NCI-H1930 (cell line): ENCODE results near the gene UTP3.
A peak's percentile ranks its signal among the peaks of the same experiment; 100 is the strongest.
"Not testable (repeated sequence)": the region's sequence is repeated elsewhere in the genome, so short reads cannot be mapped to it uniquely, and the experiment has no call there.

ENCODE experiments used
- DNase-seq, 2 experiments: peaks; one replicate each; lab custom pipeline; 2025; lab: John Stamatoyannopoulos, UW

The UTP3 gene

DNA sequence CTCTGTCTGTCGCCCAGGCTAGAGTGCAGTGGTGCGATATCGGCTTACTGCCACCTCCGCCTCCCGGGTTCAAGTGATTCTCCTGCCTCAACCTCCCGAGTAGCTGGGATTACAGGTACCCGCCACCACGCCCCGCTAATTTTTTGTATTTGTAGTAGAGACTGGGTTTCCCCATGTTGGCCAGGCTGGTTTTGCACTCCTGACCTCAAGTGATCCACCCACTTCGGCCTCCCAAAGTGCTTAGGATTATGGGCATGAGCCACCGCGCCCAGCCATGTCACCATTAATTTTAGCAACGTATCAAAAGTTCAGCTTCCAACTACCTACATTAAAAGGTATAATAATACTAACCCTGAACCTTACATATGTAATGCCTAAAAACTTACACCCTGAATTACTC, 940 bp upstream of the UTP3 start:
- no peak for DNase-seq

DNA sequence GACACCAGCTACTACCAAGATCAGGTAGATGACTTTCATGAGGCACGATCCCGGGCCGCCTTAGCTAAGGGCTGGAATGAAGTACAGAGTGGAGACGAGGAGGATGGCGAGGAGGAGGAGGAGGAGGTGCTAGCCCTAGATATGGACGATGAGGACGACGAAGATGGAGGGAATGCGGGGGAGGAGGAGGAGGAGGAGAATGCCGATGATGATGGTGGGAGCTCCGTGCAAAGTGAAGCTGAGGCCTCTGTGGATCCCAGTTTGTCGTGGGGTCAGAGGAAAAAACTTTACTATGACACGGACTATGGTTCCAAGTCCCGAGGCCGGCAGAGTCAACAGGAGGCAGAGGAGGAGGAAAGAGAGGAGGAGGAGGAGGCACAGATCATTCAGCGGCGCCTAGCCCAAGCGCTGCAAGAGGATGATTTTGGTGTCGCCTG, 481 bp downstream of the UTP3 start:
- DNase-seq = no peak

DNA sequence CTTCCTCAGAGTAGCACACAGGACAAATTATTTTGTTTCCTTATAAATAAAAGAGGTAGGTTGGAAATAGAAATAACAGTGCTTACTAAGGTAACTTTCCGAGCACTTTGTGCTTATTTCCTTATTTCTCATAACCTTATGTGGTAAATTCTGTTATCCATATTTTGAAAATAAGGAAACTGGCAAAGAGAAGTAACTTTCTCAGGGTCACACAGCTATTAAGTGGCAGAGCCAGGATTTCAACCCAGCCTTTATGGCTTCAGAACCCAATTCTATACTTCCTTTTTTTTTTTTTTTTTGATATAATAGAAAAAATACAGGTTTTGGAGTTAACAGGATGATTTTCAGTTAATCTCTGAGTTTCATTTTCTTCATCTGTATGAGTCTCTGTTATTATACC, 3.3 kb downstream of the UTP3 start:
- no peak for DNase-seq

DNA sequence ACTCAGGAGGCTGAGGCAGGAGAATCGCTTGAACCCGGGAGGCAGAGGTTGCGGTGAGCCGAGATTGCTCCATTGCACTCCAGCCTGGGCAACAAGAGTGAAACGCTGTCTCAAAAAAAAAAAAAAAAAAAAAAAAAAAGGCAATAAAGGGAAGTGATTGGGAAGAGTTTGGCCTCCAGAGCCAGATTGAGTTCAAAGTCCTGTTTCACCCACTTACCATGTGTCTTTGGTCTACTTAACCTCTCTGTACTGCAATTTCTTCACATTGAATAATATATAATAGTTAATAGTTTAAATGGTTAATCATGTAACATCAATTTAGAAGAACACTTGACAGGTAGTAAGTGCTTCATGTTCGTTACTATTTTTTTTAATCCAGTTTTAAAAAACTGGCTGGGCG, 6.3 kb downstream of the UTP3 start:
- not testable (repeated sequence) for DNase-seq

DNA sequence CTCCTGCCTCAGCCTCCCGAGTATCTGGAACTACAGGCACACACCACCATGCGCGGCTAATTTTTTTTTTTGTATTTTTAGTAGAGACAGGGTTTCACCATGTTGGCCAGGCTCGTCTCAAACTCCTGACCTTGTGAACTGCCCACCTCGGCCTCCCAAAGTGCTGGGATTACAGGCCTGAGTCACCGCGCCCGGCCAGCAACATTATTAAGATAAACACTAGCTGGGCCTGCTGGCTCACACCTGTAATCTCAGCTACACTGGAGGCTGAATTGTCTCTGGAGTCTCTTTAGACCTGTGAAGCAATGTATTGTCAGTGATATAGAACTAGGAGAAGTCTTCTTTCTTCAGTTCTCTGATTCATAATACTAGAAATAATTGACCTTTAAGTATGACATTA, 10.1 kb downstream of the UTP3 start:
- DNase-seq = not testable (repeated sequence)

DNA sequence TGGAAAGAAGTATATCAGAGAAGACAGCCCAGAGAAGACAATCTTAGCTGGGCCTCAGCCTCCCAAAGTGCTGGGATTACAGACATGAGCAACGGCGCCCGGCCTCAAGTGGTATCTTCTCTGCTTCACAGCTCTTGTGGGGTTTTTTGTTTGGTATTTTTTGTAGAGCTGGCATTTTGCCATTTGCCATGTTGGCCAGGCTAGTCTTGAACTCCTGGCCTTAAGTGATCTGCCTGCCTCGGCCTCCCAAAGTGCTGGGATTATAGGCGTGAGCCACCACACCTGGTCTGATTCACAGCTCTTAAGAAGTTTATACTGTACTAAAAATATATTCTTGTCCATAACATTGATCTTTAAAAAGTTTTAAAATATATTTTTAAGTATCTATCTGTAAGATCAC, 12.4 kb downstream of the UTP3 start:
- no peak for DNase-seq

DNA sequence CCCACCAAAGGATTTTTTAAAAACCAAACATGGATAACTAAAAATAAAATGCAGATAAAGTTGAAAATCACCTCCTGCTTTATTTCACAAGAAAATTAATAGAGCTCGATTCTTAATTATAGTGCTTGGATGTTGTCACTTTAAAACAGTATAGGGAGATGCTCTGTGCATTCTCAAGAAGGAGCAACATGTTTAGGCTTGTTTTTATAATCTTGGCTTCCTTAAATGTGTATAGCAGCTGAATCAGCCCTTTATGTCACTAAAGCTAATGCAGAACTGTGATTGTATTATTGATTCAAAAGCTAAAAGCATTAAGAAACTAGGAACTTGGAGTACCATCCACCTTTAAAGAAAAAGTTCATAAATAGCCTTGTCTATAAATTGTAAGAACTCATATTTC, 12.9 kb downstream of the UTP3 start:
- DNase-seq = no peak

DNA sequence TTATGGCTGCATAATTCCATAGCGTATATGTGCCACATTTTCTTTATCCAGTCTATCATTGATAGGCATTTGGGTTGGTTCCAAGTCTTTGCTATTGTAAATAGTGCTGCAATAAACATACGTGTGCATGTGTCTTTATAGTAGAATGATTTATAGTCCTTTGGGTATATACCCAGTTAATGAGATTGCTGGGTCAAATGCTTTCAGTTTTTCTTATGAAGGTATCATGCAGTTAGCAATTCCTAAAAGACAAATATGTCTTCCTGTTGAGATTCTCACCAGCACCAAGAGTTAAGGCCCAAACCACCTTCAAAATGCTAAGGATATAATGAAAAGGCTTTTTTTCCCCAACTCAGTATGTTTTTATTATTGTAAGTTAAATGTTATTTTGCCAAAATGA, 14.3 kb downstream of the UTP3 start:
- not testable (repeated sequence) for DNase-seq

DNA sequence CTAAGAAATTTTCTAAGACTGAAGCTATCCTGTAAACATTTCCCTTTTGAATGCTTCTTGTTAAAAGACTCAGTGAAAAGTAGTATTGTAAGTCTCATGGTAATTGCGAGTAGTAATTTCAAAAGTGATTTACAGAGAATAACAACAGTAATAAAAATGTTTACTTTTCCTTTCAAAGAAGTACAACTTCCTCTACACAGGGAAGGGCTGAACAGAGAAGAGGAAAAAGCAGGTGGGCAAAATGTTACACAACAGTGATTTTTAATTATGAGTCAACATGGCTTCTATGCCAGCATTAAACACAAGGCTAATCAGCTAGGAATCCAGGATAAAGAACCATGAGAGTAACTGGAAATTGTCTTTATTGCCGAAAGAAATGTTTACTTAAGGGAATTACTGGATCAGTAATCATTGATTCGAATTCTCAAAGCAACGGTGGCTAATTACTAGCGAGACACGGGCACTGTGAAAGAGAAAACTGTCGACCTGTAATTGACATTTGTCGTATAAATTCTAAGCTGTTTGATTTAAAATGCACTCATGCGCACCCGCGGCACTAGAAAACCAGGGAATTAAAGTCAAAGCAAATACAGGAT, 15.4 kb downstream of the UTP3 start:
- DNase-seq = peak; percentile 78 to 85

DNA sequence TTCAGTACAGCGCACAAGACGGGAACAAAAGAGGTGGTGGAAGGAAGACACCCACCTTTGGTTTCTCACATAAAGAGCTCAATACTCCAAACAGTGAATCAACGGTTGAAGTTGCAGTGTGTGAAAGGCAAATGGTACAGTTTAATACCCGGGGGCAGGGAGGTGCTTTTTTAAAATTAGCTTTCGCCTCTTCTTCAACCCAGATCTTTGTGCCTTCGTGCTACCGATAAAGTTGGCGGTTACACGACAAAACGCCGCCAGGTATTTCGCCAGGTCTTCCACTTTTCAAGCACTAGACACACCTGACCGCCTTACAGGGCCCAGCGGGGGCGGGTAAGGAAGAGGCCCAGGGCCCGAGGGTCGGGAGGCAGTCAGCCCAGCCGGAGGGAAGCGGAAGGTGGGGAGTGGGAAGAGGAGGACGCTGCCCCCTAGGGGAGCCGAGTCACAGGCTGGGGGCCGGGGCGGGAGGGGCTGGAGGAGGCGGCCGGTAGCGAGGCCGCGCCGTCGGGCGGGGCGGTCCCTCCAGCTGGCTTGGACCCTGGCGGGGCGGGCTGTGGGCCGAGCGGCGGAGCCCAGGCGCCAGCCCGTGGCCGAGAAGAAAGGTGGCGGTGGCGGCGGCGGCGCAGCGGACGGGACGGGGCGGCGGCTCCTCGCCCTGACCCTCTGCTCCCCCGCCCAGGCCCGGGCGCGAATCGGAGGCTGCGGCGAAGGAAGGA, 16.0 kb downstream of the UTP3 start:
- peak; percentile 75 to 81 for DNase-seq

DNA sequence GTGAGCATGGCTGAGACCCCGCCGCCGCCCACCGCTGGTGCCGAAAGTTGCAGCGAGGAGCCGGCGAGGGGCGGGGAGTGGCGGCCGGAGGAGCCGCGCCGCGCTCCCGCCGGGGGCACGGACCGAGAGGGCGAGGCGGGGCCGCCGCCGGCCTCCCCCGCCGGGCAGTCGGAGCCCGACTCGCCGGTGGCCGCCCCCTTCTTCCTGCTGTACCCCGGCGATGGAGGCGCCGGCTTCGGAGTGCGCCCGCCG, 16.5 kb downstream of the UTP3 start:
- no peak for DNase-seq

DNA sequence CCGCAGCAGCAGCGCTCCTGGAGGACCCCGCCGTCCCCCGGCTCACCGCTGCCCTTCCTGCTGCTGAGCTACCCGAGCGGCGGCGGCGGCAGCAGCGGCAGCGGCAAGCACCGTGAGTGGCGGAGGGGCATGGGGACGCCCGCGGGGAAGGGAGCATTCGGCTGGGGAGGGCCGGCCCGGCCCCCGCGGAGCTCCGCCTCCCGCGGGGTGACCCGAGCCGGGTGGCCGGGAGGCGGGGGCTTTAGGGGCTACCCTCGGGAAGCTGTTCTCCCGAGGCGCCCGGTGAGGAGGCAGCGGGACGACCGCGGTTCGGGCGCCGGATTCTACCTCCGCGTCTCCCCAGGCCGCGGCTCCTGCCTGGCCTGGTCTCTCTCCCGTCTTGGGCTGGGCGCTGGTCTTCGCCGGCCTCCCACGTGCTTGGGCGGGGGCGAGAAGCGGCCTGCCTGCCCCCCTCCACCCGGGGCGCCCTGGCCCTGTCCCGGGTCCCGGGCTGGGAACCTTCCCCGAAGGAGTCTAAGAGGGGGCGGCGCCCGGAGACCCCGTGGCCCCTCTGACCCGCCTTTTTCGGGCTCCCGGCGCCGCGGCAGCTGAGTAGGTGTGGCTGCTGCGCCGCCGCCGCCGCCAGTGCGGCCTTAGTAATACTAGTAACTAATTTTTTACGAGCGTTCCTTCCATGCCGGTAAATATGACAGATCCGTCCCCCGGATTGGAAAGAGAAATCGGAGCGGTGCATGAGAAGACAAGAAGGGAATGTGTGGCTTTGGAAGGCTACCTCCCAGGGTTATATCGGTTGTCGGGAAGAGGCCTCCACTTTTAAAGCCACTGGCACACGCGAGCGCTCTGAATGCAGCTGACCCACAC, 17.1 kb downstream of the UTP3 start:
- peak; percentile 33 to 39 for DNase-seq

DNA sequence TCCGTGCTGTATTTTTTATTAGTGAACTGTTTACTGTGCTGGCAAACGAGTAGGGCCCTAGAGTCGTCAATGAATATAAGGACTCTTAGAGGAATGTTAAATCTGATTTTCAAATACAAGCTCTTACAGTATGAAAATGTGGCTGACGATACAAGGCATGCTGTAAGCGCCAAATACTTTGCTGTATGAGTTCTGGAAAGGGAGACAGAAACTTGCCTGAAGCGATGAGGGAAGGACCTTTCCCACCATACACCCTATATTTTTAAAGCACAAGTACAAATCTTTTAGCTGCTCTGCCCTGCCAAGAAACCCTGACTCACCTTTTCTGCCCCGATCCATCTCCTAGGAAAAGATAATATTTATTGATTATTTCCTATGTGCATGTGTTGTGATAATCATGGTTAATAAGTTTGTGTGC, 17.7 kb downstream of the UTP3 start:
- no peak for DNase-seq

DNA sequence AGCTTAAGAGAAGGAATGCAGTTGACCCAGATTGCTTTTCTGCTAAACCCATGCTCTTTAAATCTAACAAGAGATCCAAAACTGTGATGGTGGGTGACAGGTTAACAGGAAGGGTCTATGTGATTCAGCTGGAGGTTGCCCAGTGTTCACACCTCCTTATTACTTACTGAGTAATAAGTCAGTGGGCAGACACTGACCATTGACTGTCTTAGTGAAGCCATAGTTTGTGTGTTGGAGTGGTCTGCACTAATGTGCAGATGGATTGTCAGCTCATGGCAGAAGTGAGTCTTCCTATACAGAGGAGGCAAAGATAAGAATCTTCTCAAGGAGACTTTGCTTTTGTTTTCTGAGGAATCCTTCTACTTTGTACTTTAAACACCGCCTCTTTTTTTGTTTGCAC, 18.2 kb downstream of the UTP3 start:
- DNase-seq = no peak

DNA sequence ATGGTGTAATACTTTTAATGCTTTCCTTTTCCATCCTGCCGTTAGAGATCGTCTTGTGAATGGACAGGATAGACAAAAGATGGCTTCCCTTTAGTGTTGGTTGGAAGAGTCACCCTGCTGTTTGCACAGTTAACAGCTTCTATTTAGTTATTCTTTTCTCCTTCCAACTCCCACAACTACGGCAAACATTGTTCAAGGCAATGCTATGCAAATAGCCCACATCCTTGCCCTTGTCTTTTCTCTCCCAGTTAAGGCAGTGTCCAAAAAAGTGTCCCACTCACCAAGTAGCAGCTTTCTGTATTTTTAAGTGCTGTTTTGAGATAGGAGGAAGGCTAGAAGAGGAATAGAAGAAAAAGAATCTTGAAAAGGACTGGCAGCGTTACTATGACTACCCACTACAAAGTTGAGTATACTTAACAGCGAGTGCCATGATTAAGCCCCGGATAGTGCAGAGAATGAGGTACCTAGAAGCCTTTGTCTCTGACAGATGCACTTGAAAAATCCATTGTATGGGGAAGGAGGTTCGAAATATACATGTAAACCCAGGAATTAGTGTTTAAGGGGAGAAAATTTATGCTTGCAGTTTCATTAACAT, 21.4 kb downstream of the UTP3 start:
- peak; percentile 18 to 36 for DNase-seq

DNA sequence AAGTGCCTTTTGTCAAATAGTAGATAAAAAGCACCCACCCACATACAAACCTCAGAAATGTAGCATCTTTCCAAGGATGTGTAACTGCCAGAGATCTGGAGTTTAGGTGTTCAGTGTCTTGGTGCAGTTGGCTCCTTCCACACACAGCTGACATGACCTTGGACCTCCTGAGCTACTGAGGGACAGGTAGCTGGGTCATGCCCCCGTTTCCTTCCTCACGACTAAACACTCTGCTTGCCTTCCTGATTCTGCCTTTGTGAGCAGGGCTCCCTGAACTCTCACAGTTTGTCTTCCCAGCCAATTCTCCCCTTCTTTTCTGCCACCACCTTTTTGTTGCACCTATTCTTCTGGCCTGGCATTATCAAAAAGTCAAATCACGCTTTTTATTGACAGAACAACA, 23.3 kb downstream of the UTP3 start:
- no peak for DNase-seq

DNA sequence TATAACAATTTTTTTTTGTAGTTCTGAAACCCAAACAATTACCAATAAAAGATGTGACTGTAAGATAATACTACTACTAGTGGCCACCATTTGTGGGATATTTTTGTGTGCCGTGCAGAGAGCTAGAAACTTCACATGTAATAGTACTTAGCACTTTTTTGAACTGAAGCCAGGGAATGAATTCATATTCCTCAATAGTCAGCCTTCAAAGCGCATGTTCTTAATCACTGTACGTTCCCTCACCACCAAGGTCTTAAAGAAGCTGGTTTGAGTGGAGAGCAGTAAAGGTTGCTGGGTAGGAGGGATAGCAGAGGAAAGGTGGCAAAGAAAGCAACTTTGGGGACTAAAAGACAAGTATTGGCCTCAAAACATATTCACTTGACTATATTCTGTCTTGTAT, 23.8 kb downstream of the UTP3 start:
- DNase-seq = no peak

DNA sequence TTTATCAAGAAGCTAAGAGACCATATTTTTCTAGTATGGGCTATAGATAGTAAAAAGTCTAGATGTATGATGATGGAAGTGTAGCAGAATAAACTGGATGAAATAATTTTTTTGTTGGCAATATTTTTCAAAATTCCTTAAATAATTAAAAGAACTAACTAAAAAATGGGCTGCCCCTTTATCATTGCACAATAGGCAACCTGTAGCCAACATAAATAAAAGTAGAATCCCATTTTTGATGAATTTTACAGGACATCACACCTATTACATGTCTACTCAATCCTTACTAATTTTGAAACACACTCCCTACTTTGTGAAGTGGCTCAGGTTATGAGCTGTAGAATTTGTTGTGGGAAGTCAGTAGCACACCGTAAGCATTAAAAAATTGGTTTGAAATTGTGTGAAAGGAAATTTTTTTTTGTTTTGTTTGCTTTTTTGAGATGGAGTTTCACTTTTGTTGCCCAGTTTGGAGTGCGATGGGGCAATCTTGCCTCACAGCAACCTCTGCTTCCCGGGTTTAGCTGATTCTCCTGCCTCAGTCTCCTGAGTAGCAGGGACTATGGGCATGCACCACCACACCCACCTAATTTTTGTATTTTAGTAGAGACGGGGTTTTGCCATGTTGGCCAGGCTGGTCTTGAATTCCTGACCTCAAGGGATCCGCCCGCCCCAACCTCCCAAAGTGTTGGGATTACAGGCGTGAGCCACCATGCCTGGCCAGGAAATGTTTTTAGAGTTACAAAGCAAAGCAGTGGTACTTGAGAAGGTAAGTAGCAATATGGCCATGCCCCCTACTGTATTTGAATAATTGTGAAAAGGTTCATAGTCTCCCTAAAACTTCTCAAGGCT, 24.5 kb downstream of the UTP3 start:
- DNase-seq = no peak

DNA sequence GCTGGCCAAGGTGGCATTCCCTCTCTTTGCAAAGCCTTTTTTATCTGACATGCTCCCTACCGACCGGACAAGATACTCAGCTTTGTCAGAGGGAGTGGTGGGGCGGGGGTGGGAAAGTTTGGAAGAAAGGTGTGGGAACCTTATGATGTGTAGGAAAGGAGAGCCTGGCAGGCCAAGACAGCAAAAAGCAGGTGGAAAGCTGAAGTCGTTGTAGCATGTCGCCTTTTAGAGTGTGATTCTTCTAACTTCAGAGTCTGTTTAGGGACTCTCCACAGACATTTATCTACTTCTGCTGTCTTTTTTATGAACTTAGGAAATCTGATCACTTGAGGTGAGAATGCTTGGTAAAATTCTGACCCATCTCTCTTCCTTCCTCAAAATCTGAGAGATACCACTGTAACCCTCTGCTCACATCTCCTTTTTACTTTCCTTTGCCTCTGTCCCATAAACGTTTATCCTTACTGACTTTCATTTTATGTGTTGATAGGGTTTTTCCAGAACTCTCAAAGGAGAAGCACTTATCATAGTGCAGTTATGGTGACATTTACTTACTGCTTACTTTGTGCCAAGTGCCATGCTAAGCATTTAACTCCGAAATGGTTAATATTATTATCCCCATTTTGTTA, 25.2 kb downstream of the UTP3 start:
- no peak for DNase-seq

DNA sequence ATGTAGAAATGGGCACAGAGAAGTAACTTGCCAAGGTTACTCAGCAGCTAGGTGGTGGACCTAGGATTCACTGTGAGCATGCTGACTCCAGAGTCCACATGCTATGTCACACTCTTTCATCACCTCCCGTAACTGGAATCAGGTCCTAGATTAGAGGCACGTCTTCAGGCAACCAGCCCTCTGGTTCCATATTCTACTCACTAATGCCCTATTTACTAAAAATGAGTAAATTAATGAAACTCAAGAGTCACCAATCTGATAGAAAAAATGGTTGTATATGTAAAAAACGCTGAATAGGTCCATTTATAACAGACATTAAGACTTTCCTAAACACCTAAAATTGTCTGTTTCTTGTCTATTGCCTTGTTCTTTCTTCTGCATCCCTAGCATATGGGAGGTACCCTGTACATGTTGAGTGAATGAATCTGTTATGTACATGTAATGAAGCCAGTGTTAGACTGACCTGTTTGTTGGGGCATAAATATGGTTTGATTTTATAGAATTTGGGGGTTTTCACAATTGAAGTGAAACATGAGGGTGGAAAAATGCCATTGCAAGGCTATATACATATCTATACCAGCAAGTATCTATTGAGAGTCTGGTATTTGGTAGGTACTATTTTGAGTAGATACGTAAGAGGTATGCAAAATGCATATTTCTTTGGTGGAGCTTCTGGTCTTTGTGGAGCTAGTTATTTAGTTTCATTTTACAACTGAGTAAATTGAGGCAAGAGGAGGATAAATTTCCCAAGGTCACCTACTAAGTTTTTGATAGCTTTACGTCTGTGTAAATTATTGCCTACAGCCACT, 26.0 kb downstream of the UTP3 start:
- no peak for DNase-seq

DNA sequence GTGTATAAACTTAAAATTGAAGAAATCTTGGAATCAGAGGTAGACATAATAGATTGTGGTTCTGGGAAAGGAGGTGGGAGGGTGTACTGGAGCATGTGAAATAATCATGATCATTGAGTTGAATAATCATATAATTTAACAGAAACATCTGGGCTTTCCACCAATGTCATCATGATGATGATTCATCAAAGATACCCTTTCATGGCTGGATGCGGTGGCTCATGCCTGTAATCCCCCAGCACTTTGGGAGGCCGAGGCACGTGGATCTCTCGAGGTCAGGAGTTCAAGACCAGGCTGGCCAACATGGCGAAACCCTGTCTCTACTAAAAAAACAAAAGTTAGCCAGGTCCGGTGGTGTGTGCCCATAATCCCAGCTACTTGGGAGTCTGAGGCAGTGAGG, 26.8 kb downstream of the UTP3 start:
- no peak for DNase-seq
